Mucosa of rectum (tissue), 2 donors: ENCODE measurements around the gene CDK11B.
A peak's percentile ranks its signal among the peaks of the same experiment; 100 is the strongest.
"Not testable (repeated sequence)": the region's sequence is repeated elsewhere in the genome, so short reads cannot be mapped to it uniquely, and the experiment has no call there.

Experiments
- H3K27ac ChIP-seq, 2 donors: one replicate each; pipeline ENCODE4 v1.7.0; 2013; ENCODE audit warnings: inconsistent platforms in 2 of 2, low read depth in 2 of 2, low read length in 2 of 2
- H3K27me3 ChIP-seq, 2 donors: one replicate each; pipeline ENCODE4 v1.7.0; 2013; ENCODE audit warnings: low read length in 2 of 2; ENCODE audit not compliant: control insufficient read depth in 2 of 2, insufficient read depth in 2 of 2
- H3K36me3 ChIP-seq, 2 donors: one replicate each; pipeline ENCODE4 v1.7.0; 2013; ENCODE audit warnings: low read length in 2 of 2; ENCODE audit not compliant: control insufficient read depth in 2 of 2, insufficient read depth in 2 of 2
- H3K4me1 ChIP-seq, 2 donors: one replicate each; pipeline ENCODE4 v1.7.0; 2013; ENCODE audit warnings: low read length in 2 of 2, mild to moderate bottlenecking in 1 of 2; ENCODE audit not compliant: control insufficient read depth in 2 of 2, insufficient read depth in 2 of 2
- H3K4me3 ChIP-seq, 2 donors: one replicate each; pipeline ENCODE4 v1.7.0; 2013; ENCODE audit warnings: low read length in 2 of 2
- H3K9ac ChIP-seq, 2 donors: one replicate each; pipeline ENCODE4 v1.7.0; 2013; ENCODE audit warnings: low read length in 2 of 2, low read depth in 1 of 2, mild to moderate bottlenecking in 1 of 2
- H3K9me3 ChIP-seq, 2 donors: one replicate each; pipeline ENCODE4 v1.7.0; 2013; ENCODE audit warnings: low read length in 2 of 2; ENCODE audit not compliant: control insufficient read depth in 2 of 2
- donor health status: healthy.
- donor health status: Normal muscosa, but diverticular disease.

Gene CDK11B

GRCh38 chr1:1670866-1671265 is 12.1 kb upstream of the CDK11B start:
- Histone ChIP-seq H3K9me3 (no peaks in the 10 kb centered on the region), H3K27ac (no peak overlapping the region), H3K4me1 (no peaks in the 10 kb centered on the region), H3K27me3 (no peaks in the 10 kb centered on the region), H3K4me3 (no peak overlapping the region), H3K9ac (no peak overlapping the region), H3K36me3 (peaks cover 20 to 34% of the 10 kb centered on the region in 2 donors)

GRCh38 chr1:1669468-1670440 is 10.9 kb upstream of the CDK11B start:
- H3K4me1 ChIP-seq: no peaks in the 10 kb centered on the region
- no peaks in the 10 kb centered on the region for H3K9me3 ChIP-seq
- no peak overlapping the region for H3K4me3 ChIP-seq
- no peak overlapping the region for H3K9ac ChIP-seq
- H3K27ac ChIP-seq: no peak overlapping the region
- peaks cover 31 to 45% of the 10 kb centered on the region in 2 donors for H3K36me3 ChIP-seq
- no peaks in the 10 kb centered on the region for H3K27me3 ChIP-seq

DNA sequence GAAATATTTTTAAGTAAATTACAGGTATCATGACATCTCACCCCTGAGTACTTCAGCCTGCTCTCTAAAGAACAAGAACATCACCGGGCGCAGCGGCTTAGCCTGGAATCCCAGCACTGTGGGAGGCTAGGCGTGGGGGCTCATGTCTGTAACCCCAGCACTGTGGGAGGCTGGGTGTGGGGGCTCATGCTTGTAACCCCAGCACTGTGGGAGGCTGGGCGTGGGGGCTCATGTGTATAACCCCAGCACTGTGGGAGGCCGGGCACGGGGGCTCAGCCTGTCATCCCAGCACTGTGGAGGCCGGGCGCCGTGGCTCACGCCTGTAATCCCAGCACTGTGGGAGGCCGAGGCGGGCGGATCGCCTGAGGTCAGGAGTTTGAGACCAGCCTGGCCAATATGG is 7.7 kb upstream of the CDK11B start:
- Histone ChIP-seq H3K27me3 (no peaks in the 10 kb centered on the region), H3K36me3 (peaks cover 24 to 34% of the 10 kb centered on the region in 2 donors), H3K4me1 (peaks cover 0 to 5% of the 10 kb centered on the region in 2 donors), H3K4me3 (no peak overlapping the region), H3K9me3 (no peaks in the 10 kb centered on the region), H3K27ac (no peak overlapping the region), H3K9ac (no peak overlapping the region)

DNA sequence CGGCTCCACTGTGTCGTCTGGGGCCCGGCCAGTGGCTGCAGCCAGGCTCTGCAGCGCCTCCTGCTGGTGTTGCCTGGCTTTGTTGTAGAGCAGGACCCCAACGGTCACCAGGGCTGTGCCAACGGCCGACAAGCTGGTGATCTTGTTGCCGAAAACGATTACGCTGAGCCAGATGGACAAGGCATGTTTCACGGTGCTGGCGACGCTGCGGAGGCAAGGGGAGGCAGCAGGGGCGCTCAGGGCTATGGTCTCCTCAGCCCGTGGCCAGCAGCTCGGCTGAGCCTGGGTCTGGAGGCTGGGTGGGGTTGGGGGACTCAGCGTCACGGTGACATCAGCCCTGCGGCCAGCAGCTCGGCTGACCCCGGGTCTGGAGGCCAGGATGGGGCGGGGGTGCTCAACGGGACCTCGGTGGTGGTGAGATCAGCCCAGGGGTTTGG is 7.0 kb upstream of the CDK11B start:
- Histone ChIP-seq H3K36me3 (peaks cover 19 to 27% of the 10 kb centered on the region in 2 donors), H3K27ac (no peak overlapping the region), H3K9ac (no peak overlapping the region), H3K4me1 (peaks cover 0 to 5% of the 10 kb centered on the region in 2 donors), H3K27me3 (no peaks in the 10 kb centered on the region), H3K4me3 (no peak overlapping the region), H3K9me3 (no peaks in the 10 kb centered on the region)

DNA sequence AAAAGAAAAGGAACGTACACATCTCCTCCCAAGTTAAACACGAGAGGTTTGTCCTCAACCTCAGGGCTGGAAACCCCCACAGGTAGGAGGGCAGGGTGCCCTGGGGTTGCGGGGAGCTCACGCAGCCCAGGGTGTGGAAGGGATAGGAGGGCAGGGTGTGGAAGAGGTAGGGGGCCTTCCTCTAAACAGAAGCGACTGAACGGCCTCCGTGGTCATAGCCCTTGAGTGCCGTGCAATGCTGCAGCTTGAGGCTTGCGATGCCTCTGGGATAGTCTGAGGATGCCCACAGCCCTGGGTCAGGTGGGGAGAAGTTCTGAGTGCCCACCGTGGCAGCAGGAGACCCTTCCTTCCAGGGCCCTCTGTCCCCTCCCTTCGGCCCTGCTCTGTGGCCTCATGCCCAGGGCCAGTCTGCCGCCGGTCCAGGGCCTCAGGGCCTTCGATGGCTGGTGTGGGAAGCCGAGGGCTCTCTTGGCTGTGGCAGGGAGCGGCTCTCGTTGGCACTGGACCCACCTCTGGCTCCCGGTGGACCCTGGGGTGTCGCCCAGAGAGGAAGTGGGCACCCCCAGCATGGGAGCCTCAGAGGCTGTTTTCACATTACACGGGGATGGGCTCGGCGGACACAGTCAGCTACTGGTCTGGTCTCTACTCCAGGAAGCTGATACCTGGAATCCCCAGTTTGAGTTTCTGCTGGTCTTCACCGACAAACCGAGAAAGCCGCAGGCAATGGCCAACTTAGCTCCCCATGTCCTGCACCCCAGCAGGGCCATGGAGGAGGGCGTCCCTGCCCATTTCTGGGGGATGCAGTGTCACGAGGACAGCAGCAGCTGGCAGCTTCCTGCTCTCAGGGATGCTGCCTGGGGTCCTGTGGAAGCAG is 6.4 kb upstream of the CDK11B start:
- Histone ChIP-seq H3K27ac (no peak overlapping the region), H3K9me3 (no peaks in the 10 kb centered on the region), H3K27me3 (no peaks in the 10 kb centered on the region), H3K36me3 (peaks cover 19 to 25% of the 10 kb centered on the region in 2 donors), H3K9ac (no peak overlapping the region), H3K4me3 (no peak overlapping the region), H3K4me1 (peaks cover 0 to 5% of the 10 kb centered on the region in 2 donors)

GRCh38 chr1:1664318-1664717 is 5.5 kb upstream of the CDK11B start:
- H3K36me3 ChIP-seq: peaks cover 17 to 22% of the 10 kb centered on the region in 2 donors
- not testable (repeated sequence) for H3K4me1 ChIP-seq, H3K9me3 ChIP-seq, H3K4me3 ChIP-seq, H3K27me3 ChIP-seq, H3K9ac ChIP-seq, H3K27ac ChIP-seq

DNA sequence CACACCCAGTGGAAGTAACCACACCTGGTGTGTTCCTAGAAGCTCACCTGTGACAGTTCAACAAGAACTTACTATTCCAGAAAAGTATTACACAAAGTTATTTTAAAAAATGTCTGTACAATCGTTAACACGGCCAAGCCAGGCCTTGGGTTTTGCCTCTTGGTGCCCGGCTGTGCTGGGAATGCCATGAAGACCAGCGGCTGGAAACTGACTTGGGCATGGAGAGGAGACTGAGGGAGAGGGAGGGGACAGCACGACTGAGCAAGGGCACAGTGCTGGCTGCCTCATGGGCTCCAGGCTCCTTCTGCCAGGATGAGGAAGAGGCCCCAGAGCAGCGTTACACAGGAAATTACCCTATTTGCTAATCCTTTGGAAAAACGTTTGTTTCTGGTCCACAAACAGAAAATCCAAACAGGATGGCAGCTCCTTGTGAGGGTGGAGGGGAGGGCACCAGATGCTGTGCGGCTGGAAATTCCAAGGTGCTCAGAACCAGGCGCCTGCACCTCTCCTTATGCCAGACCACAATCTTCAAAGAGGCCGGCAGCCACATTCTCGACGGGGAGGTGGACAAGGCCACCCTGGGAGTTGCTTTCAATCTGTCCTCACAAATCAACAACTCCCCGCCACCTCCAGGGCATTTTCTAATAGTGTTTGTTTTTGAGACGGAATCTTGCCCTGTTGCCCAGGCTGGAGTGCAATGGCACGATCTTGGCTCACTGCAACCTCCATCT is 4.2 kb upstream of the CDK11B start:
- H3K4me1 ChIP-seq, H3K4me3 ChIP-seq, H3K9me3 ChIP-seq, H3K27me3 ChIP-seq: not testable (repeated sequence)
- Histone ChIP-seq H3K9ac (peak overlapping the region in 1 of 2 donors; percentile 26), H3K36me3 (peaks cover 17 to 19% of the 10 kb centered on the region in 2 donors), H3K27ac (peak overlapping the region; percentile 48 to 77)

DNA sequence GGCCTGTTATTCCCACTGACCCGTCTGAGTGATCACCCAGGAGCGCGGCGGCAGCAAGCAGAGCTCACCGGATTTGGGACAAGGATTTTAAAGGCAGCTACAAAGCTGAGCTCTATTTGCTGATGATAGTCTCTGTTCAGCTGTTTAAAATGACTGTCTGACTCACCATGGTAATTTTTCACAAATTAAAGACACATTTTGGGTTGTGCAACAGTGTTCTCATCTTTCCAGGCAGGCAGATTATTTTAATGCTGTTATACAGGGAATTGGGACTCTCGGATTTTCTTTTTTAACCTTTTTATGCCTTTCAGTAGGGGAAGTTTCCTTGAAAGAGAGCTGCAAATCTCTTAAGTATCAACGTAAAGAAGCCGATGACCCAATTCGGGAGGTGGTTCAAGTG is 3.6 kb upstream of the CDK11B start:
- not testable (repeated sequence) for H3K4me3 ChIP-seq, H3K4me1 ChIP-seq, H3K9me3 ChIP-seq, H3K27me3 ChIP-seq
- peak overlapping the region in 1 of 2 donors; percentile 77 for H3K27ac ChIP-seq
- H3K36me3 ChIP-seq: peaks cover 17% of the 10 kb centered on the region in 2 donors
- H3K9ac ChIP-seq: peak overlapping the region in 1 of 2 donors; percentile 26

GRCh38 chr1:1648265-1648664 is 10.5 kb downstream of the CDK11B start:
- H3K36me3 ChIP-seq: peaks cover 23 to 35% of the 10 kb centered on the region in 2 donors
- H3K9ac ChIP-seq: peak overlapping the region; percentile 47 to 68
- H3K4me3 ChIP-seq: not testable (repeated sequence)

More at GRCh38 chr1:1648265-1648664, 10.5 kb downstream of the CDK11B start:
- H3K9me3 ChIP-seq, H3K27me3 ChIP-seq: not testable (repeated sequence)
- Histone ChIP-seq H3K4me1 (peaks cover 15 to 22% of the 10 kb centered on the region in 2 donors), H3K27ac (peak overlapping the region; percentile 90 to 95)
